ENCODE measurements around the gene RNF141.

The RNF141 gene

GRCh38 chr11:10540915-10541560 is at the start of gene RNF141:
RNF141 (minus strand) TSS chr11:10541187; CDS start chr11:10534158, 7,029 bp downstream.
- peak; percentile 96 for DNase-seq

- DNase-seq, result no peak
Measured at GRCh38 chr11:10590218-10590915, 49.4 kb upstream of the RNF141 start.

DNA sequence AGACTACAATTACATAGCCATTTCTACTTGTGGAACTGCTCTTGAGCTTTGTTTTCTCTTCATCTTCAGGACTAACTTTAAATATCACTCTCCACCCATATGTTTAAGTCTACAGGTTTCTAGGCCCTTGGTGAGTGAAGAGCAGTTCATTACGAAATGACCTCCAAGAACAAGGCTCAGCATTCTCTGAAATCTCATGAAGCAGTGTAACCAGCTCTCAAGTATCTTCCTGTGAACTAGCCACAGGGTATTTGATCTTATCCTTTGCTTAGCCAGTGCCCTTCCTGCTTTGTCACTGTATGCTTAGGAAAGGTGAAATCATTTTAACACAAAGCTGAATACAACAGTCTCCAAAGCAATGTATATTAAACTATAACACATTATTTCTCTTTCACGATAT is 47.9 kb upstream of the RNF141 start:
- DNase-seq, result peak; percentile 15

DNA sequence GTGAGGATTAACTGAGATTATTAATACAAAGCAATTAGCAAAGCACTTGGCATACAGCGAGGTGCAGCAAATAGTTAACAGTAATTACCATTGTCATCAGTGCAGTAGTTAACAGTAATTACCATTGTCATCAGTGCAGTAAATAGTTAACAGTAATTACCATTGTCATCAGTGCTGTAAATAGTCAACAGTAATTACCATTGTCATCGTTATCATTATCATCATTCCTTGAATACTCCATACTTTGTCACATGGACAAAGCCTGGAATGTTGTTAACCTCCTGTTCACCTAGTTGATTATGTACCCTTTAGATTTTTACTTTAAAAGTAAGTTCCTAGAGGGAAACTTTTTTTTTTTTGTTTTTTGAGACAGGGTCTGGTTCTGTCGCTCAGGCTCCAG is 47.0 kb upstream of the RNF141 start:
- no peak for DNase-seq

DNA sequence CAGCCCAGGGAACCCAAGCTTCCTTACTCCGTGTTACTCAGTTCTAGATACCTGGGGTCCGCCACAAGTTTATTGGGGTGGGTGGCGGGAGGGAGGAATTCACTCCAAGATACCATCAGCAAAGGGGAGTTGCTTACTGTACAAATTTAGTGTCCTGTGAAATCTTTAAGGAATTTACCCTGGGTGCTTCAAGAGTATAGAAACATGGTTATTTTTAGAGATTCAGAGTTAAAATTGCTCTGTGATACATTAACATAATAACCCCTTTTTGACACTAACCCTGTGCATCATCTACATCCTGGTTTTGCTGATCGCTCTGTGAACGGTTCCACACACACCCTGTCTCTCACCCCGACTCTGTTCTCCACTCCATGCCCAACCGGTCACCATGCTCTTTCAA is 46.4 kb upstream of the RNF141 start:
- no peak for DNase-seq

DNA sequence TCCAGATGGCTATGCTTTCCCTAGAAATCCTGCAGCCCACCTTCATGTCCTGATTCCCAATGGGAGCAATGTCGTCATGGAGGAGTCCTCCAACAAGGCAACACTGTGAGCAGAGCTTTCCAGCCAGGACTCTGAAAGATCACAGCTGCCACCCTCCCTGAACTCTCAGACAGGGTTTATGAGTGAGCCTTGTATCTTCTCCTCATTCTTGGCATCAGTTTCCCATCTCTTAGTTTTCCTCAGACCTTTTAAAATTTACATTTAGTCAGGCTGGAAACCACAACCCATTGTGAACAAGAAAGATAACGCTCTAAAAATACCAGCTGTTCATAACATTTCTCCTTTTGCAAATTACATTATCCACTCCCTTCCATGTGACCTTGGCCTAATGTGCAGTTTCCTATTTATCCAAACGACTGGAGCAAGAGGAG is 43.1 kb upstream of the RNF141 start:
- DNase-seq, result no peak

DNA sequence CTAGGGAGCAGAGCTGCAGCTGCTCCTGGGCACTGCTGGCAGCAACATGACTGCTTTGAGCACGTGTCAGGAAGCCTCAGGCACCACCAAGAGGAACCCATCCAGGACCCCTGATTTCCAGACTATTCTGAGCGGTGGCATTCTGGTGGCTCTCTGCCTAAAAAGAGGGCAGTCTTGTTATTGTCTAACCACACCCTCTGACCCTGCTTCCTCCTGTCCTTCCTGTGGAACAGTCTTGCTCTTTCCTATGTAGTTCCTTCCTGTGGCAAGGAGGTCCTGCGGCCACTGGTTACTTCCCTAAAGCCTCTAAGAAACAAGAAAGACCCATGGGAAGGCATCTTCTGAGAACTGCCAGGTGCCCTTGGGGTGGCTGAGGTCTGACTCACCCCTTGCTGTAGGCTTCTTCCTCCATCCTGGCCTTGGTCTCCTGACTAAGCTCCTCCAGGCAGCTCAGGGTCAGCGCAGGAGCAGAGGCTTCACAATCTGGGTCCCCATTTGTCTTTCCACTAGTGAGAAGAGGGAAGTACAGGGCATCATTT is 40.6 kb upstream of the RNF141 start:
- DNase-seq, result no peak

GRCh38 chr11:10580623-10581022 is 39.6 kb upstream of the RNF141 start:
- no peak for DNase-seq

GRCh38 chr11:10579700-10580099 is 38.7 kb upstream of the RNF141 start:
- no peak for DNase-seq

- DNase-seq, result no peak
Measured at GRCh38 chr11:10576035-10576398, 35.0 kb upstream of the RNF141 start.

- no peak for DNase-seq
Measured at GRCh38 chr11:10575346-10576034, 34.5 kb upstream of the RNF141 start.

GRCh38 chr11:10573556-10573955 is 32.6 kb upstream of the RNF141 start:
- no peak for DNase-seq

DNA sequence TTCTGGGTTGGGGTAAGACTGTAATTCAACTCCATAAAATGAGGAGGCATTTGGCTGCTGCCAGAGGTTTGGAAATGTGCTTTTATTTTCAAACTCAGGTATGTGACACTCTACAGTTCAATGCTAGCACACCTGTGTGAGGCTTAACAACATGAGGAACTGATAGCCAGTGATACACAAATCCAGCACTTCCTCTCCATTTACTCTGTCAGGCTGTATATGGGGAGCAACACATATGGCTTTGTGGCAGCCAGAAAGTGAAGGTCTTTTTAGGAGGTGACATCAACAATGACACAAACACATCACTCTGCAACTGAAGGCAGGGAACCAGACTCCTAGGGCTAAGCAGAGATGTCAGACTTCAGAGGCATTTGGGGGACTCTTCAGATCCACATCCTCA is 32.0 kb upstream of the RNF141 start:
- DNase-seq, result no peak

- no peak for DNase-seq
Measured at GRCh38 chr11:10572533-10572932, 31.5 kb upstream of the RNF141 start.

DNA sequence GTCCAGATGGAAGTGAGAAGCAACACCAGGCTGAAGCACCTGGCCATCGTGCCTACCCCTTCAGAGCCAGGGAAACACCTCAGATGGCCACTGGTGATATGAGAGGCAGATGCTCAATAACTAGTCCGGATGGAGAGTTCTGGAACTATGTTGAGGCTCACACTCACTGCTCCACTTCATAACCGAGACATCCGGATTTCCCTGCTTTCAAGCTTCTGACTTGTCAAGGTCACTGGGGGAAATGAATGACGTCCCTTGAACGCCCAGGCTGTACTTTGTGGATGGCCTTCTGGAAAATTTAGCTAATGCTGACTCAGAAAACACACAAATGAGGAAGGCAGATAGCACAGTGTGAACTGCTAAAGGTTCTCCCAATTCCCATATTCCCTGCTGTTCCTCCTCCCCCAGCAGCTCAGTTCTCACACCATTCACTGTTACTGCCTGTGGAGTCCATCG is 27.5 kb upstream of the RNF141 start, which contains the start of gene LYVE1:
Gene LYVE1, minus strand, starts transcription at position 180 of the 456 bp plus-strand sequence. Its CDS starts 133 bp downstream, at position 47.
- no peak for DNase-seq

DNA sequence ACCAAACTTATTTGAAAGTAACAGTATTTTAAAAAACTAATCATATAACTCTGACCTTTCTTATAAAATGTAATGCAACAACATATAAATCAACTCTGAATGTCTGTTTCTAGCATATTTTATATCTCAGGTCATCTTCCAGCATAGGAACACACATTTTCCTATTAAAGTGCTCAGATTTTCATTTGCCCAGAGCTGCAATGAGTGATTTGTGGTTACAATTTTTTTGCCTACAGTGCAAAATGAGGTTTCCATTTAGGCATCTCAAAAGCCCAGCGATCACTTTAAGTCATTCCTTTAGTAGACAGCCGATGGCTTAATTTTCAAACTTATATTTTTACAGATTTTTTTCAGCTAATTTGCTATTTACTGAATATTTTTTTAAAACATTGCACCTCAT is 26.5 kb upstream of the RNF141 start:
- no peak for DNase-seq

DNA sequence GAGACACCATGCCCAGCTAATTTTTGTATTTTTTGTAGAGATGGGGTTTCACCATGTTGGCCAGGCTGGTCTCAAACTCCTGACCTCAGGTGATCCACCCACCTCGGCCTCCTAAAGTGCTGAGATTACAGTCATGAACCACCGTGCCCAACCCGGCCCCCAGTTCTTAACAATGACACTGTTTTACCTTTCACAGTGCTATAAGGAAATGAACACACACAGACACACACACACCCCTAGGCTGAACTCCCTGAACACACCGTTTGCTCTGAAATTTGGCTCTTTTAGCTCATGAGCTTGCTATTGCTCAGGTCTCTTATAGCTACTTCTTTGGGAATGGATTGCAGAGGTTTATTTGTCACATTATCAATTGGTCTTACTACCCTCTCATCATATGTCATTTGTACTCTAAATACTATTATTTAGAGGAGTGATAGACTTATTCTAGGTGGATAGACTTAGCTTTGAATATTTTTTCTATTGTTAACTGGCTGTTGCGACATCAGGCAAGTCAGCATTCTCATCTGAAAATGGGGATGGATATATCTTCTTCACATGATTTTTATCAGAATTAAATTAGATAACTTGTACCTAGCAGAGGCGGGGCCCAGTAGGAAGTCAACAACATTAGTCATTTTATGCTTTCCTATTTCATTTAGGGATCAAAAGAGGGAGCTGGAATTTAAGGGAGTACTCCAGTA is 25.4 kb upstream of the RNF141 start:
- no peak for DNase-seq

- no peak for DNase-seq
Measured at GRCh38 chr11:10565493-10565892, 24.5 kb upstream of the RNF141 start.

DNA sequence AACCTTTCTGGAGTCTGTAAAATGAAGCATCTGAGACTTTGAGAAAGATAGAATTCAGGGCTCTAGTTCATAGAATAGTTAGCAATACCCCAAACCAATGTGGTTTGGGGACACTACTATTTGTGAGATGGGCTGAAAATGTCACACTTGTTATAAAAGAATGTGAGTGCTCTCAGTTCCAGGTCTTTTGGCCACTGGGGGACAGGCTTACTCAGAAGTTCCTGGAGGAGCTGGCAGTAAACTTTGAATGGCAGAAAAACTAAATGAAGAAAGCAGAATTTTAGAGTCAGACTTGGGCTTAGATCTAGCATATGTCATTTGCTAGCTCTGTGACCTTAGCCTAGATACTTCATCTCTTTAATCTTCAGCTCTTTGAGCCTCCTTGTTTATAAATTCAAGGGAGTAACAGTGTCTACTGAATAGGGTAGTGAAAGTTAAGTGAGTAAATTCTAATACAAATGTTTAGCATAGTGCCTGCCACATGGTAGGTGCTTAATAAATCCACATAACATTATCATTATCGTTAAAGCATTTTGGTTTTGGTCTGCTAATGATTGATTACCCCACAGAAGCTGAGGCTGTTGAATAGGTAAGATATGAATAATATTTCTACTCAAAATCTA is 23.8 kb upstream of the RNF141 start:
- no peak for DNase-seq

GRCh38 chr11:10564030-10564429 is 23.0 kb upstream of the RNF141 start:
- DNase-seq, result no peak

DNA sequence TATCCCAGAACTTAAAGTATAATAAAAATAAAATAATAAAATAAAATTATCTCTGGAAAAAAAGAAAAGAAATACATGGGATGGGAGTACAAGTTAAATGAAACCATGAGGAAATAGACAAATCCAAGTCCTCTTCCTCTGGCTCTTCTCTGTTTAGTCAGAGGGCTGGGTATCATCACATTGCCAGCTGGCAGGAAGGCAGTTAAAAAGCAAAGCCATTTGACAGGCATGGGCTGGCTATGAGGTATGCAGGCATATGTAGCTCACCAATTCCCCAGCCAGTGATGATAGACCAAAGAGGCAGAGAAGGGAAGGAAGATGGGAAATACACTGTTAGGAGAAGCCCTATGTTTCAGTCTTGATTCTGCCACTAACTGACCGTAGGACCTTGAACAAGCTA is 21.0 kb upstream of the RNF141 start:
- DNase-seq, result no peak

- DNase-seq, result no peak
Measured at GRCh38 chr11:10561043-10561818, 20.2 kb upstream of the RNF141 start.
